ENCODE measurements around the gene GRID1. TPM values are rescaled to one million over a fixed set of nuclear protein-coding genes. Genes with fewer than 3 reads are reported as not detected.
A peak's percentile ranks its signal among the peaks of the same experiment; 100 is the strongest.

Gene GRID1
- total RNA-seq, 1 donor from 2014 or later: 9.2 TPM

DNA sequence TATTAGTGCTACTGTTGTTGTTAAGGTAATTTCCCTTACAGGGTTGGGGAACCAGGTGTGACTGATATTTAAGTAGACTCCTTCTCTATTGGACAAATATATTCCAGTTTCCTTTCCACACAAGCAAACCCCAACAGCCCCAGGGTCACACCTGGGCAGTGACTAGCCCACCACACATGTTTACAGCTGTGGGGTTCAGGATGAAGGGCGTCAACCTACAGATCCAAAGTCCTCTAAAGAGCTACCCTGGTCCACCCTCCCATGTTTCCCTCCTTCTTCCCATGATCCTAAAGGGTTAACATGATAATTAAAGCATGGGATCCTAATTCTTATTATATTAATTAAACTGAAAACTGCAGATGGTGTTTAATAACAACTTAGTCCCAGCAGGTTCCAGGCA is 701.5 kb downstream of the GRID1 start:
- Mint-ChIP-seq H3K27me3 (peaks cover 6% of the 10 kb centered on the region), H3K36me3 (no peaks in the 10 kb centered on the region), H3K4me1 (ENCODE audit: unreplicated experiment) (peaks cover 7% of the 10 kb centered on the region), H3K4me3 (no peak overlapping the region), H3K27ac (no peak overlapping the region), H3K9me3 (no peaks in the 10 kb centered on the region)
- no peak for DNase-seq (ENCODE audit: extremely low spot score, unreplicated experiment)
- TF ChIP-seq, protein P1, sequence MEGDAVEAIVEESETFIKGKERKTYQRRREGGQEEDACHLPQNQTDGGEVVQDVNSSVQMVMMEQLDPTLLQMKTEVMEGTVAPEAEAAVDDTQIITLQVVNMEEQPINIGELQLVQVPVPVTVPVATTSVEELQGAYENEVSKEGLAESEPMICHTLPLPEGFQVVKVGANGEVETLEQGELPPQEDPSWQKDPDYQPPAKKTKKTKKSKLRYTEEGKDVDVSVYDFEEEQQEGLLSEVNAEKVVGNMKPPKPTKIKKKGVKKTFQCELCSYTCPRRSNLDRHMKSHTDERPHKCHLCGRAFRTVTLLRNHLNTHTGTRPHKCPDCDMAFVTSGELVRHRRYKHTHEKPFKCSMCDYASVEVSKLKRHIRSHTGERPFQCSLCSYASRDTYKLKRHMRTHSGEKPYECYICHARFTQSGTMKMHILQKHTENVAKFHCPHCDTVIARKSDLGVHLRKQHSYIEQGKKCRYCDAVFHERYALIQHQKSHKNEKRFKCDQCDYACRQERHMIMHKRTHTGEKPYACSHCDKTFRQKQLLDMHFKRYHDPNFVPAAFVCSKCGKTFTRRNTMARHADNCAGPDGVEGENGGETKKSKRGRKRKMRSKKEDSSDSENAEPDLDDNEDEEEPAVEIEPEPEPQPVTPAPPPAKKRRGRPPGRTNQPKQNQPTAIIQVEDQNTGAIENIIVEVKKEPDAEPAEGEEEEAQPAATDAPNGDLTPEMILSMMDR (conservative IDR thresholded peaks at IDR 0.05): no peak

DNA sequence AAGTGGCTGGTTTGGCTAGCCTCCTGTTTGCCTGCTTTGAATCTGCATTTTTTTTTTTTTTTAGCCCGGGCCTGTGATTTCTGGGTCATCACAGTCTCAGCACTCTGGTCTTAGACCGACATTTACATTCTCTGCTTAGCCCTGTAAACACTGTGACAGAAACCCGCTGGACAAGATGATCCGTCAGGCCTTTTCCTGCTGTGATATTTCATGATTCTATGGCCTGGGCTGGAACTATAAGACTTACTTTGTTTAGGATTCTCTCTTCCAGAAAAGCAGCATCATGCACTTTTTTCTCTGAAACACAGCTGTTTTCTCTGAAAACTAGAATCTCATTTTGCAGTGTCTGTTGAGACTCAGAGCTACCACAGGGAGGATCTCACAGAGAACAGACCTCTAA is 705.5 kb downstream of the GRID1 start:
- no peaks in the 10 kb centered on the region for H3K9me3 Mint-ChIP-seq
- no peaks in the 10 kb centered on the region for H3K27me3 Mint-ChIP-seq
- peak overlapping the region; percentile 33 for H3K27ac Mint-ChIP-seq
- no peaks in the 10 kb centered on the region for H3K36me3 Mint-ChIP-seq
- H3K4me3 Mint-ChIP-seq: no peak overlapping the region
- peaks cover 4% of the 10 kb centered on the region for H3K4me1 Mint-ChIP-seq (ENCODE audit: unreplicated experiment)
- TF ChIP-seq, protein P1 (conservative IDR thresholded peaks at IDR 0.05): no peak
- no peak for DNase-seq (ENCODE audit: extremely low spot score, unreplicated experiment)

- no peak for DNase-seq (ENCODE audit: extremely low spot score, unreplicated experiment)
- H3K4me1 Mint-ChIP-seq (ENCODE audit: unreplicated experiment): peaks cover 4% of the 10 kb centered on the region
Measured at GRCh38 chr10:85659331-85659730, 707.3 kb downstream of the GRID1 start.

GRCh38 chr10:85658518-85658917 is 708.1 kb downstream of the GRID1 start:
- Mint-ChIP-seq H3K36me3 (no peaks in the 10 kb centered on the region), H3K9me3 (no peaks in the 10 kb centered on the region), H3K4me1 (ENCODE audit: unreplicated experiment) (peaks cover 4% of the 10 kb centered on the region), H3K27ac (no peak overlapping the region), H3K4me3 (no peak overlapping the region), H3K27me3 (no peaks in the 10 kb centered on the region)
- no peak for DNase-seq (ENCODE audit: extremely low spot score, unreplicated experiment)
- TF ChIP-seq, protein P1 (conservative IDR thresholded peaks at IDR 0.05): no peak

More at GRCh38 chr10:85659331-85659730, 707.3 kb downstream of the GRID1 start:
- no peak overlapping the region for H3K27ac Mint-ChIP-seq
- no peaks in the 10 kb centered on the region for H3K36me3 Mint-ChIP-seq
- H3K27me3 Mint-ChIP-seq: no peaks in the 10 kb centered on the region
- H3K9me3 Mint-ChIP-seq: no peaks in the 10 kb centered on the region
- TF ChIP-seq, protein P1 (conservative IDR thresholded peaks at IDR 0.05): no peak
- no peak overlapping the region for H3K4me3 Mint-ChIP-seq

DNA sequence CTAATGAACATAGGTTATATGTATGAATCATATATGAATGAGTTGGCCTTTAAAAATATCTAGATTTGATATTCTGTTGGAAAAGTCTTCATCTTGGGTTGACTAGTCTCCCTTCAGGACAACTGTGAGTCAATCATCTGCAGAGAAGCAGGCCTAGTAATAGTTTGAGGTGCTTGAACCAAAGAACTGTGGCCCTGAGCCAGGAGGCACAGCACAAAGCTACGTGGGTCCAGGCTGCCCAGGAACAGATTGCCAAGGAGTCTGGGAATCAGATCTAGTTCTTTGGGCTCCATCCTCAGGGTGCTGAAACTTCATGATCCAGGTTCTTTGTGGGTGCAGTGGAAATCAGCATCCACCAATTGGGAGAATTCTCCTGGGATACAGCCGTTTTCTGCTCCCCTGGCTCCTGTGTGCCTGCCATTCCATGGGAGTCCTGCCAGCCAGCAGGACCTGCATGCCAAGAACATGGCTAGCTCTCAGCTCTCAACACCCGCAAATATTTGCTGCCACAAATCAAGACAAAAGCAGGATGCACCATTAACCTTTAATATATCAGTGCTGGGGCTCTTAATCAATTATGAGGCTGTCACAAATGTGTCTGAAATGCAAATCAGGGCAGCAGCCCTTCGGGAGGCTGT is 709.0 kb downstream of the GRID1 start:
- no peak overlapping the region for H3K4me3 Mint-ChIP-seq
- no peak overlapping the region for H3K27ac Mint-ChIP-seq
- no peak for DNase-seq (ENCODE audit: extremely low spot score, unreplicated experiment)
- no peaks in the 10 kb centered on the region for H3K36me3 Mint-ChIP-seq
- no peaks in the 10 kb centered on the region for H3K9me3 Mint-ChIP-seq
- TF ChIP-seq, protein P1 (conservative IDR thresholded peaks at IDR 0.05): no peak
- no peaks in the 10 kb centered on the region for H3K27me3 Mint-ChIP-seq
- peaks cover 4% of the 10 kb centered on the region for H3K4me1 Mint-ChIP-seq (ENCODE audit: unreplicated experiment)

Measured in type B pancreatic cell (in vitro differentiated cells).